H54 (cell line): Measurements from ENCODE around the gene TSPAN18.

Experiments
- DNase-seq: peaks from one replicate; pipeline ENCODE4 v3.0.0; 2011; ENCODE audit warnings: low spot score, mixed read lengths; ENCODE audit not compliant: insufficient read length
- FAIRE-seq: peaks from 3 replicates; lab custom pipeline; 2011; peaks lifted over from hg19 to GRCh38; lab: Jason Lieb, UNC
- POLR2A ChIP-seq: IDR thresholded peaks from 2 replicates; pipeline ENCODE4 v1.6.1; 2011; ENCODE audit warnings: low read depth, mild to moderate bottlenecking, low read length

TSPAN18 gene

GRCh38 chr11:44943696-44944095 lies 216.9 kb downstream of the TSPAN18 start:
- DNase-seq (no peak), FAIRE-seq (no peak)
- no peak for TF ChIP-seq POLR2A

GRCh38 chr11:44944181-44944852 lies 217.6 kb downstream of the TSPAN18 start:
- no peak for TF ChIP-seq POLR2A
- DNase-seq (no peak), FAIRE-seq (no peak)

GRCh38 chr11:44944853-44945235 lies 218.1 kb downstream of the TSPAN18 start:
- FAIRE-seq (no peak), DNase-seq (no peak)
- no peak for TF ChIP-seq POLR2A

- FAIRE-seq (no peak), DNase-seq (no peak)
- no peak for TF ChIP-seq POLR2A
Observed at GRCh38 chr11:44945666-44946065, 218.9 kb downstream of the TSPAN18 start.

GRCh38 chr11:44946263-44946662 lies 219.5 kb downstream of the TSPAN18 start:
- TF ChIP-seq POLR2A: no peak
- no peak for FAIRE-seq
- no peak for DNase-seq

- FAIRE-seq: no peak
- no peak for DNase-seq
- no peak for TF ChIP-seq POLR2A
Observed at GRCh38 chr11:44947114-44947513, 220.4 kb downstream of the TSPAN18 start.

GRCh38 chr11:44948155-44948554 lies 221.4 kb downstream of the TSPAN18 start:
- no peak for DNase-seq
- no peak for TF ChIP-seq POLR2A
- FAIRE-seq: no peak

GRCh38 chr11:44949160-44950030 lies 222.6 kb downstream of the TSPAN18 start:
- DNase-seq: no peak
- FAIRE-seq: no peak
- no peak for TF ChIP-seq POLR2A

- FAIRE-seq: no peak
Observed at GRCh38 chr11:44950031-44950624, 223.4 kb downstream of the TSPAN18 start.

GRCh38 chr11:44950625-44951476 lies 224.1 kb downstream of the TSPAN18 start, which contains the start of gene TP53I11:
TP53I11 (minus strand) TSS chr11:44950883; CDS start chr11:44938335, 12,548 bp downstream.
- peak; percentile 42; the same call in 1 of the 2 replicates for TF ChIP-seq POLR2A
- DNase-seq (no peak), FAIRE-seq (no peak)

More at GRCh38 chr11:44950031-44950624, 223.4 kb downstream of the TSPAN18 start:
- DNase-seq: no peak
- no peak for TF ChIP-seq POLR2A

- TF ChIP-seq POLR2A: no peak
- FAIRE-seq: no peak
- no peak for DNase-seq
Observed at GRCh38 chr11:44952082-44952481, 225.3 kb downstream of the TSPAN18 start.

GRCh38 chr11:44952500-44953260 lies 225.9 kb downstream of the TSPAN18 start:
- no peak for TF ChIP-seq POLR2A
- no peak for FAIRE-seq
- no peak for DNase-seq
